Transverse colon (tissue), 4 donors: ENCODE measurements around the gene BST1. TPM values are rescaled to one million over a fixed set of nuclear protein-coding genes. Genes with fewer than 3 reads are reported as not detected.

Experiments
- DNase-seq: peaks from one replicate; pipeline ENCODE4 v3.0.0-alpha.2; 2019
- H3K27ac ChIP-seq, 4 donors: fragments of 200-600 bp; sonication (generic); 2 replicates each; pipeline ENCODE4 v1.5.1; 2016 to 2018; ENCODE audit warnings: inconsistent platforms in 4 of 4
- H3K27me3 ChIP-seq: fragments of 200-600 bp; sonication (generic); 2 replicates; pipeline ENCODE4 v1.5.1; 2017; ENCODE audit warnings: inconsistent platforms
- H3K36me3 ChIP-seq, 4 donors: fragments of 200-600 bp; sonication (generic); 2 replicates each; pipeline ENCODE4 v1.5.1; 2017 to 2019; ENCODE audit warnings: inconsistent platforms in 4 of 4
- H3K4me1 ChIP-seq, 4 donors: fragments of 200-600 bp; sonication (generic); 2 replicates each; pipeline ENCODE4 v1.5.1; 2017 to 2020; ENCODE audit warnings: inconsistent platforms in 4 of 4
- H3K4me3 ChIP-seq, 4 donors: fragments of 200-600 bp; sonication (generic); 1 replicate in 1 of 4; 2 replicates in 3 of 4; pipeline versions ENCODE4 v1.5.1 to v1.6.1; 2017 to 2019; ENCODE audit warnings: inconsistent platforms in 4 of 4
- H3K9me3 ChIP-seq, 2 donors: fragments of 200-600 bp; sonication (generic); 2 replicates each; pipeline ENCODE4 v1.5.1; 2017 to 2019; ENCODE audit warnings: inconsistent platforms in 2 of 2
- EP300 ChIP-seq: sonication (generic); formaldehyde crosslinking; IDR thresholded peaks from one replicate; pipeline ENCODE4 v1.6.1; 2017; ENCODE audit warnings: antibody characterized with exemption, low read depth
- POLR2A ChIP-seq: fragments of 450-650 bp; IDR thresholded peaks from one replicate; pipeline ENCODE4 v1.6.1; 2016; ENCODE audit warnings: antibody characterized with exemption, mild to moderate bottlenecking, moderate library complexity
- POLR2AphosphoS5 ChIP-seq, 3 donors: sonication (generic); formaldehyde crosslinking; IDR thresholded peaks; one replicate each; pipeline ENCODE4 v1.6.1; 2016; ENCODE audit warnings: antibody characterized with exemption in 3 of 3
- WGBS, 2 donors: methylation state at CpG; one replicate each; pipeline ENCODE4 v1.1.5; 2018; ENCODE audit warnings: low coverage in 1 of 2; 5-methylcytosine and 5-hydroxymethylcytosine counted together
- in situ Hi-C, 4 donors: fragments of 200-750 bp; cut with MboI; loops; one replicate each; pipeline versions ENCODE4 v1.15.0 to v1.15.1; 2017; ENCODE audit warnings: low sequenced_read_pairs in 3 of 4, low pct_ligation_motif_present in 1 of 4, low pct_unique_long_range_greater_than_20kb in 1 of 4
- intact Hi-C: fragments of 100-400 bp; cut with DNase I; formaldehyde crosslinking; loops from one replicate; pipeline ENCODE4 v1.15.1; 2023; ENCODE audit warnings: low total_unique reads
- total RNA-seq, 4 donors: library from RNA; depleted of rRNA; stranded (reverse); fragments of >200 nt; gene quantifications; one replicate each; pipeline ENCODE4 v1.1.0, GENCODE V29; 2016
- TF ChIP-seq, protein P1 (sequence below), 5 experiments: fragments of 200-600 bp in 3 of 5; fragments of 450-650 bp in 2 of 5; sonication (generic) in 3 of 5; IDR thresholded peaks; 1 replicate in 2 of 5; 2 replicates in 3 of 5; pipeline ENCODE4 v1.5.1; 2016 to 2017; ENCODE audit warnings: antibody characterized with exemption in 5 of 5, inconsistent platforms in 3 of 5, mild to moderate bottlenecking in 2 of 5, moderate library complexity in 1 of 5

Gene BST1
- total RNA-seq, 4 donors from 2014 or later, result 4.3 to 19.4 TPM; not detected in 2

DNA sequence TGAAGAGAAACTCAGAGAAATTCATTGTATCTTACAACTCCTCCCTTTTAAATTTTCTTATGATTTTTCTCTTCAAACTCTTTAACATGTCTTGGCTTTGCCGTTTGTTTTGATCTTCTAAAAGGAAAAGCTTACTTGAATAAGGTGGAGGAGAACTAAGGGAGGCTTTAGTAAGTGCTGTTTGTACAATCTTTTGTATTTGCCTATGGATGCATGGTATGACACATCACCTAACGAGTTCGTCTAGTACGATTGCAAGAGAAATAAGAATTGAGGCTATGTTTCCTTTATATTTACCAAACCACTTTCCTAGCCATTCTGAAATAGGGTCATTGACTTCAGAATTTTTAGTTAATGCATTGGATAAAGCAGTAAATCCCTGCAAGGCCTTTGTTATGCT is 8.4 kb upstream of the BST1 start:
- Histone ChIP-seq H3K4me1 (peaks cover 0 to 9% (median 4%) of the 10 kb centered on the region in 4 donors), H3K36me3 (no peaks in the 10 kb centered on the region), H3K9me3 (no peaks in the 10 kb centered on the region), H3K27ac (no peak overlapping the region), H3K27me3 (no peaks in the 10 kb centered on the region), H3K4me3 (no peak overlapping the region)
- intact Hi-C loops (no loop called here), in situ Hi-C loops (no loop called here)
- TF ChIP-seq POLR2A (no peak), EP300 (no peak), POLR2AphosphoS5 (IDR thresholded peaks at IDR 0.05) (no peak)
- TF ChIP-seq, protein P1, sequence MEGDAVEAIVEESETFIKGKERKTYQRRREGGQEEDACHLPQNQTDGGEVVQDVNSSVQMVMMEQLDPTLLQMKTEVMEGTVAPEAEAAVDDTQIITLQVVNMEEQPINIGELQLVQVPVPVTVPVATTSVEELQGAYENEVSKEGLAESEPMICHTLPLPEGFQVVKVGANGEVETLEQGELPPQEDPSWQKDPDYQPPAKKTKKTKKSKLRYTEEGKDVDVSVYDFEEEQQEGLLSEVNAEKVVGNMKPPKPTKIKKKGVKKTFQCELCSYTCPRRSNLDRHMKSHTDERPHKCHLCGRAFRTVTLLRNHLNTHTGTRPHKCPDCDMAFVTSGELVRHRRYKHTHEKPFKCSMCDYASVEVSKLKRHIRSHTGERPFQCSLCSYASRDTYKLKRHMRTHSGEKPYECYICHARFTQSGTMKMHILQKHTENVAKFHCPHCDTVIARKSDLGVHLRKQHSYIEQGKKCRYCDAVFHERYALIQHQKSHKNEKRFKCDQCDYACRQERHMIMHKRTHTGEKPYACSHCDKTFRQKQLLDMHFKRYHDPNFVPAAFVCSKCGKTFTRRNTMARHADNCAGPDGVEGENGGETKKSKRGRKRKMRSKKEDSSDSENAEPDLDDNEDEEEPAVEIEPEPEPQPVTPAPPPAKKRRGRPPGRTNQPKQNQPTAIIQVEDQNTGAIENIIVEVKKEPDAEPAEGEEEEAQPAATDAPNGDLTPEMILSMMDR (IDR thresholded peaks at IDR 0.05), result no peak
- no peak for DNase-seq
- 90 to 93% methylated on average over 4 of the region's 4 CpGs for WGBS, 2 donors

DNA sequence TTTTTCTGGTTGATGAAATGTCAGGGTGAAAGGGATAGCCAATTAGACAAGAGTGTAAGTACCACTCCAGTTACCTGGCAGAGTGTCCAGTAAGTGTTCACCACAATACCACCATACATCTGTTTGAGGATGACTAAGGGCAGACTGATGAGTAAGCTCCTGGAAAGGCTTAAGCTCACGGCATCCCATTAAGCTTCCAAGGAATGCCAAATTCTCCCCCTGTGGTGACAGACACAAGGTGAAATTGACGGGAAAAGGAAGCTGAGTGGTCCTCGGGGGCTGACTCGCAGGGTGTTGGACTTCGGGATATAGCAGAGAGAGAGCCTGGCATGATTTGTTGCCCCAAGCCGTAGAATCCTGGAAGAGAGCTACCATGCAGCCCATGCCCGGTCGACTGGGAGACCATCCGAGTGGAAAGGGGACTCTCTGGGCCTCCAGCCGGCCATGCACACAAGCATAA is 7.6 kb upstream of the BST1 start:
- Histone ChIP-seq H3K36me3 (no peaks in the 10 kb centered on the region), H3K4me1 (peaks cover 0 to 9% (median 4%) of the 10 kb centered on the region in 4 donors), H3K9me3 (no peaks in the 10 kb centered on the region), H3K27ac (no peak overlapping the region), H3K27me3 (no peaks in the 10 kb centered on the region), H3K4me3 (no peak overlapping the region)
- in situ Hi-C loops, result no loop called here
- no peak for DNase-seq
- TF ChIP-seq POLR2AphosphoS5 (IDR thresholded peaks at IDR 0.05), result no peak
- TF ChIP-seq EP300, result no peak
- TF ChIP-seq POLR2A, result no peak
- TF ChIP-seq, protein P1 (IDR thresholded peaks at IDR 0.05), result no peak
- intact Hi-C loops, result no loop called here
- WGBS, 2 donors, result 91% methylated on average over 10 of the region's 10 CpGs; no CpG with 5 or more reads in 1 of the 2 donors

DNA sequence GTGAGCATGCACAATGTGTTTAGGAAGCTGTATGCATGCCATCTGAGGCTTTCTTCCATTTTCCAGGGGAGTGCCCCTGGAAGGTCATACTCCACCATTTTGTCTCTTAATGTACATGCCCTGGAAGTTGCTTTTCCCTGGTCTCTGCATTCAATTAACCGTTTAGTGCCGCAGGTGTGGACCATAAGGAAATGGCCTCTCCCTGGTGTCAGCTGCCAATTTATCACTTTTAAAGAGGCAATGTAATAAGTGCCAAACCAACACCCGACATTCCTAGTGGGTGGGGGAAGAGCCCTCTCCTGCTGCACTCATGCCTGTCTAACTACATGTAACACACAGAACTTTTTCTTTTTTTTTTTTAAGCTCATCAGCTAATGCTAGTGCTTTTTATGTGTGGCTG is 7.1 kb upstream of the BST1 start:
- 55% methylated on average over 3 of the region's 3 CpGs; no CpG with 5 or more reads in 1 of the 2 donors for WGBS, 2 donors
- Histone ChIP-seq H3K27ac (no peak overlapping the region), H3K36me3 (no peaks in the 10 kb centered on the region), H3K4me1 (peaks cover 0 to 5% (median 2%) of the 10 kb centered on the region in 4 donors), H3K27me3 (no peaks in the 10 kb centered on the region), H3K4me3 (no peak overlapping the region), H3K9me3 (no peaks in the 10 kb centered on the region)
- intact Hi-C loops, result no loop called here
- in situ Hi-C loops, result no loop called here
- no peak for TF ChIP-seq POLR2A
- TF ChIP-seq, protein P1 (IDR thresholded peaks at IDR 0.05), result no peak
- TF ChIP-seq POLR2AphosphoS5 (IDR thresholded peaks at IDR 0.05), result no peak
- TF ChIP-seq EP300, result no peak
- no peak for DNase-seq

DNA sequence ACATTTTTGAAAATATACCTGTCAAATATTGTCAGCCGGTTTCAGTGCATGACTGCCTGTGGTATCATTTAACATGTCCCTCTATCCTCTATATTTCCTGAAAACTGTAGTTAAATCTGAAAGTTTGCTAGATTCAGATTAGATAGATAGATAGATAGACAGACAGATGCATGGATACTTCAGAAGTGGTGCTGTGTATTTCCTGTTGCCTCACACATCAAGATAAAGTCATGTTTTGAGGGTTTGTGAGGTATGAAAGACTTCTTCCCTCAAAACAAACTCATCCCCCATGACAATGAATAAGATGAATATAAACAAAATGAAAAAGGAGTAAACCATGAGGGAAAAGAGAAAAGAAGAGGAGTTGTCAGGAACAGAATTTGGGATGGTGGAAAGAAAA is 6.0 kb upstream of the BST1 start:
- Histone ChIP-seq H3K4me1 (peaks cover 0 to 4% (median 2%) of the 10 kb centered on the region in 4 donors), H3K36me3 (no peaks in the 10 kb centered on the region), H3K27me3 (no peaks in the 10 kb centered on the region), H3K4me3 (no peak overlapping the region), H3K27ac (no peak overlapping the region), H3K9me3 (no peaks in the 10 kb centered on the region)
- DNase-seq, result no peak
- in situ Hi-C loops (no loop called here), intact Hi-C loops (no loop called here)
- WGBS, 2 donors, result 96 to 100% methylated on average over 1 of the region's 1 CpG
- no peak for TF ChIP-seq POLR2AphosphoS5 (IDR thresholded peaks at IDR 0.05)
- no peak for TF ChIP-seq EP300
- TF ChIP-seq POLR2A, result no peak
- TF ChIP-seq, protein P1 (IDR thresholded peaks at IDR 0.05), result no peak
